ENCODE results near the gene DENND4B. TPM values are rescaled to one million over a fixed set of nuclear protein-coding genes. Genes with fewer than 3 reads are reported as not detected.

The DENND4B gene
- total and polyA plus RNA-seq, 2 experiments from 2014 or later: 3.9 to 6.1 TPM

DNA sequence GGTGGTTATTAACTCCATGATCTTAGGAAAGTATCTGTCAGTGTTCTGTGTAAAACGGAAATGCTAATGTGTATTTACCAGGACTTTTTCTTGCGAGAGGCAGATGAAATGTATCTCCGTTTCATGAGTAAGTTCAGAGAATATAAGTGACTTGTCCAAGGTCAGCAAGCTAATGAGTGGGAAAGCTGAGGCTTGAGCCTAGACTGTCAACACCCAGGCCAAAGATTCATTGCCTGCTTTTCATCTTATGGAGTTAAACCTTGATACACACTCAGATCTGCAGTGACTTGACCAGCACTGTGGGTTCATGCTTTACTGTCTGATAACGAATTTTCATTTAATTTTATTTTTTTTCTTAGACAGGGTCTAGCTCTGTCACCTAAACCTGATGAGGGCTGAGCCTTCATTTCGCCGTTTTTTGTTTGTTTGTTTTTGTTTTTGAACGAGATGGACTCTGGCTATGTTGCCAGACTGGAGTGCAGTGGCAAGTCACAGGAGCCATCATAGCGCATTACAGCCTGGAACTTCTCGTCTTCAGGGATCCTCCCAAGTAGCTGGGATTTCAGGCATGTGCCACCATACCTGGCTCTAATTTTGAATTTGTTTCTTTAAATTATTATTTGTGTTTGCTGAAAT lies 31.9 kb upstream of the DENND4B start:
- WGBS, 2 experiments (ENCODE audit: low coverage in 1 of 2, low lambda C conversion rate in 2 of 2, missing lambda C conversion rate in 2 of 2): 49 to 52% methylated on average over 9 of the region's 9 CpGs
- Histone ChIP-seq H3K27ac (peak overlapping the region; percentile 74), H4K20me1 (ENCODE audit: insufficient read depth) (no peaks in the 10 kb centered on the region), H3K4me1 (ENCODE audit: insufficient read depth) (peaks cover 17% of the 10 kb centered on the region), H3K4me2 (ENCODE audit: unreplicated experiment) (peak overlapping the region; percentile 95), H3F3A (ENCODE audit: insufficient read depth) (peaks cover 45% of the 10 kb centered on the region), H3K27me3 (replicated peaks; ENCODE audit: insufficient read depth) (no peaks in the 10 kb centered on the region), H3K9me3 (ENCODE audit: low read depth) (no peaks in the 10 kb centered on the region), H3K4me3 (peak overlapping the region; percentile 84), H3K79me2 (ENCODE audit: insufficient read depth) (peaks cover 51% of the 10 kb centered on the region), H3K9me2 (ENCODE audit: insufficient read depth) (no peaks in the 10 kb centered on the region), H3K36me3 (ENCODE audit: low read depth) (peaks cover 32% of the 10 kb centered on the region), H2AFZ (peak overlapping the region; percentile 90), H3K9ac (peak overlapping the region; percentile 92)
- no peak for TF ChIP-seq EZH2phosphoT487 (IDR thresholded peaks at IDR 0.05; ENCODE audit: insufficient read depth, low read depth)
- TF ChIP-seq EZH2 (IDR thresholded peaks at IDR 0.05; ENCODE audit: insufficient read depth, poor library complexity, severe bottlenecking): no peak
- DNase-seq: no peak
- in situ Hi-C loops (cut with MboI): no loop called here

DNA sequence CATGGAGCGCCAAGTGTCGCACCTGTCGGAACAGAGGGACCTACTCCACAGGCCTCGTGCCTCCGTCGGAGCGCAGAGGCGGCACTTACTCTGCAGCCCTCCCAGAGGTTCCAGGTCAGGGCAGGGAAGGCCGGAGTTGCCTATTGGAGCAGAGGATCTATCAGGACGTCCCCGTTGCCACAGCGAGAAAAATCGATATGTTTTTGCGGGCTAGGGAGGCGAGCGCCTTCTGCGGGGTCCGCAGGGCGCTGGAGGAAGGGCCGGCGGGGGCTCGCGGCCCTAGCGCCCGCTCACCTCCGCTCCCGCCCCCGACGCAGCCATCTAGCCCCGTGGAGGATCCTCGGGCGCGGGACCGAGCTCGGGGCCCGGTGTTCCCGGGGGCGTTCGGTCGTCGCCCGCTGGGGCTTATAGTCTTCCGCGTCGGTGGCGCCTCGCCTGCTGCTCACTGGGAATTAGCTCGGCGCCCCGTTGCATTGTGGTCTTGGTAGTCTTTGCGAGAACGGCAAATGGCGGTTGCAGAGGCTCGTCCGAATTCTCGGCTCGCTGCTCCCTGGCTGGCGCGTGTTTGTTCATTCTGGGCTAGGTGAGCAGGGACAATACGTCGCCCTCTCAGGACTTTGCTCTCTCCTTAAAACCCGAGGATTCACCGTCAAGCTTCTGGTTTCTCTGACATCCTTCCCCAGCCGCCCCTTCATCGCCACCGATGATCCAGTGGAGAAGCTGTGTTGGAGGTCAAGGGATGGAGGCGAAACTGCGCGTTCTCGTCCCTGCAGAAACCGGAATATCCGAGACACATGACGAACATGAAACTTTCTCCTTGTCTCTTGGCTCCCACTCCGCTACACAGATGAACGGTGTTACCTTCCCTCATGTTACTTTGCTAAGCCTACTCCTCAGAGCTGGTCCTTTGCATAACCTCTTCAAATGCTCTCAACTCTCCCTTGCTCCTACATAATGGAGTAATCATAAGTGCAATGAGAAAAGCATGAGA lies 31.0 kb upstream of the DENND4B start, which contains the start of gene JTB:
TSS of gene JTB (minus strand) at position 425 of the 991 bp plus-strand sequence. CDS start at position 3, 422 bp downstream.
- Histone ChIP-seq H3K9me3 (ENCODE audit: low read depth) (no peaks in the 10 kb centered on the region), H3K79me2 (ENCODE audit: insufficient read depth) (peaks cover 43% of the 10 kb centered on the region), H3F3A (ENCODE audit: insufficient read depth) (peaks cover 41% of the 10 kb centered on the region), H3K27me3 (replicated peaks; ENCODE audit: insufficient read depth) (no peaks in the 10 kb centered on the region), H4K20me1 (ENCODE audit: insufficient read depth) (no peaks in the 10 kb centered on the region), H3K9me2 (ENCODE audit: insufficient read depth) (no peaks in the 10 kb centered on the region), H3K9ac (peak within 1 kb of the TSS; percentile 92), H3K4me2 (ENCODE audit: unreplicated experiment) (peak within 1 kb of the TSS; percentile 95), H3K4me3 (peak within 1 kb of the TSS; percentile 84), H3K36me3 (ENCODE audit: low read depth) (peaks cover 27% of the 10 kb centered on the region), H3K4me1 (ENCODE audit: insufficient read depth) (peaks cover 17% of the 10 kb centered on the region), H2AFZ (peak within 1 kb of the TSS; percentile 90), H3K27ac (peak within 1 kb of the TSS; percentile 74)
- DNase-seq: peak; percentile 96
- WGBS, 2 experiments (ENCODE audit: low coverage in 1 of 2, low lambda C conversion rate in 2 of 2, missing lambda C conversion rate in 2 of 2): 1 to 2% methylated on average over 58 to 75 of the region's 75 CpGs
- in situ Hi-C loops (cut with MboI): no loop called here
- TF ChIP-seq EZH2phosphoT487 (IDR thresholded peaks at IDR 0.05; ENCODE audit: insufficient read depth, low read depth): no peak

DNA sequence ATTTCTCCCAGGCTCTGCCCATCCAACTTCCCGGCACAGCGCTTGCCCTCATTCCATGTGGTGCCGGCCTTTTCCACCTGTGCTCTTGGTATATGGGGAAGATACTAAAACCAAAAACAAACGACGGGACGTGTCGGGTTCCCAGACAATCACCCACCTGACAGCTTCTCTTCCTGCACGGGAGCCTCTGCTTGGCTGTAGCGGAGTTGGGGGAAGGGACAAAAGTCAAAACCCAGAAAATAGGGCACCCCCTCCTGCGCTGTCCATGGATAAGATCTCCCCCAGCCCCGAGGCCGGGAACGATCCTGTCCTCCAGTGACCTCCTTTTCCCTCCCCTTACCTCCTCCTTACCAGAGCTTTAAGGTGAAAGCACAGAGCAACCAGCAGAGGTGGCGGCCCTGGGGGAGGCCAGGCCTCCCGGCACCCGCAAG lies 30.3 kb upstream of the DENND4B start:
- Histone ChIP-seq H3K9ac (peak overlapping the region; percentile 92), H3K36me3 (ENCODE audit: low read depth) (peaks cover 27% of the 10 kb centered on the region), H3K27ac (peak overlapping the region; percentile 74), H2AFZ (peak overlapping the region; percentile 90), H3K4me2 (ENCODE audit: unreplicated experiment) (peak overlapping the region; percentile 82), H3F3A (ENCODE audit: insufficient read depth) (peaks cover 39% of the 10 kb centered on the region), H4K20me1 (ENCODE audit: insufficient read depth) (no peaks in the 10 kb centered on the region), H3K79me2 (ENCODE audit: insufficient read depth) (peaks cover 36% of the 10 kb centered on the region), H3K9me3 (ENCODE audit: low read depth) (no peaks in the 10 kb centered on the region), H3K9me2 (ENCODE audit: insufficient read depth) (no peaks in the 10 kb centered on the region), H3K27me3 (replicated peaks; ENCODE audit: insufficient read depth) (no peaks in the 10 kb centered on the region), H3K4me3 (peak overlapping the region; percentile 84), H3K4me1 (ENCODE audit: insufficient read depth) (peaks cover 17% of the 10 kb centered on the region)
- in situ Hi-C loops (cut with MboI): no loop called here
- no peak for DNase-seq
- WGBS, 2 experiments (ENCODE audit: low coverage in 1 of 2, low lambda C conversion rate in 2 of 2, missing lambda C conversion rate in 2 of 2): 0 to 2% methylated on average over 16 of the region's 16 CpGs
- TF ChIP-seq EZH2 (IDR thresholded peaks at IDR 0.05; ENCODE audit: insufficient read depth, poor library complexity, severe bottlenecking) (no peak), EZH2phosphoT487 (IDR thresholded peaks at IDR 0.05; ENCODE audit: insufficient read depth, low read depth) (no peak)

DNA sequence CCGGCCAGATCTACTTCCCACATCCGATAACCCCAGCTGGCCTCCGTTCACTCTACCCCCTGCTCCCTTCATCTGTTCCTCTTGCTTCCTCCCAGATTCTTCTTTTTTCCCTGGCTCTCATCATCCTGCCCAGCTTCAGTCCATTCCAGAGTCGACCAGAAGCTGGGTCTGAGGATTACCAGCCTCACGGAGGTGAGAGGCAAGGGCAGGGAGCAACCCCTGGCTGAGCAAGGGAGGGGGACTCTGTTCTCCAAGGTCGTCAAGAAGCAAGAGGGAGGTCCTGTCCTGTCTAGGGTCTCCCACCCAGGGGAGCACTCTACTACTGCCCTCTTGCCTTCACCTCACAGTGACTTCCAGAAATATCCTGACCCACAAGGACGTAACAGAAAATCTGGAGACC lies 27.0 kb upstream of the DENND4B start:
- H3K79me2 ChIP-seq (ENCODE audit: insufficient read depth): peaks cover 21% of the 10 kb centered on the region
- H3F3A ChIP-seq (ENCODE audit: insufficient read depth): peaks cover 18% of the 10 kb centered on the region
- no peak overlapping the region for H3K4me2 ChIP-seq (ENCODE audit: unreplicated experiment)
- TF ChIP-seq EZH2 (IDR thresholded peaks at IDR 0.05; ENCODE audit: insufficient read depth, poor library complexity, severe bottlenecking): no peak
- TF ChIP-seq EZH2phosphoT487 (IDR thresholded peaks at IDR 0.05; ENCODE audit: insufficient read depth, low read depth): no peak
- DNase-seq: no peak
- H3K9me2 ChIP-seq (ENCODE audit: insufficient read depth): no peaks in the 10 kb centered on the region
- H3K9me3 ChIP-seq (ENCODE audit: low read depth): no peaks in the 10 kb centered on the region
- peaks cover 17% of the 10 kb centered on the region for H3K4me1 ChIP-seq (ENCODE audit: insufficient read depth)
- H3K27ac ChIP-seq: no peak overlapping the region
- H3K27me3 ChIP-seq (replicated peaks; ENCODE audit: insufficient read depth): no peaks in the 10 kb centered on the region
- H3K4me3 ChIP-seq: no peak overlapping the region
- in situ Hi-C loops (cut with MboI): no loop called here
- 71 to 72% methylated on average over 7 of the region's 7 CpGs for WGBS, 2 experiments (ENCODE audit: low coverage in 1 of 2, low lambda C conversion rate in 2 of 2, missing lambda C conversion rate in 2 of 2)
- H3K9ac ChIP-seq: no peak overlapping the region
- H4K20me1 ChIP-seq (ENCODE audit: insufficient read depth): no peaks in the 10 kb centered on the region
- peaks cover 20% of the 10 kb centered on the region for H3K36me3 ChIP-seq (ENCODE audit: low read depth)
- no peak overlapping the region for H2AFZ ChIP-seq
